KOPT-K1 (cell line): ENCODE results near the gene BRWD1.

Experiments
- H3K27ac ChIP-seq: fragments of 200-600 bp; sonication (generic); 2 replicates; pipeline ENCODE4 v1.5.1; 2016; ENCODE audit warnings: antibody characterized with exemption, mild to moderate bottlenecking, low read depth, low read length; ENCODE audit not compliant: poor library complexity, severe bottlenecking
- H3K36me3 ChIP-seq: fragments of 200-600 bp; sonication (generic); 2 replicates; pipeline ENCODE4 v1.5.1; 2017; ENCODE audit warnings: antibody characterized with exemption, mild to moderate bottlenecking, low read length, moderate library complexity; ENCODE audit not compliant: insufficient read depth
- H3K9me3 ChIP-seq: fragments of 200-600 bp; sonication (generic); 2 replicates; pipeline ENCODE4 v1.5.1; 2017; ENCODE audit warnings: antibody characterized with exemption, low read length, mild to moderate bottlenecking; ENCODE audit not compliant: insufficient read depth, poor library complexity, severe bottlenecking

Gene BRWD1

GRCh38 chr21:39216290-39216689 is 97.1 kb downstream of the BRWD1 start:
- Histone ChIP-seq H3K9me3 (no peaks in the 10 kb centered on the region), H3K27ac (no peak overlapping the region), H3K36me3 (peaks cover 63% of the 10 kb centered on the region)

GRCh38 chr21:39215078-39215477 is 98.4 kb downstream of the BRWD1 start:
- Histone ChIP-seq H3K9me3 (no peaks in the 10 kb centered on the region), H3K36me3 (peaks cover 75% of the 10 kb centered on the region)

GRCh38 chr21:39209334-39209688 is 104.1 kb downstream of the BRWD1 start:
- Histone ChIP-seq H3K36me3 (peaks cover 93% of the 10 kb centered on the region), H3K27ac (no peak overlapping the region), H3K9me3 (no peaks in the 10 kb centered on the region)

More at GRCh38 chr21:39215078-39215477, 98.4 kb downstream of the BRWD1 start:
- H3K27ac ChIP-seq = no peak overlapping the region

GRCh38 chr21:39208624-39209333 is 104.7 kb downstream of the BRWD1 start:
- Histone ChIP-seq H3K27ac (no peak overlapping the region), H3K36me3 (peaks cover 92% of the 10 kb centered on the region), H3K9me3 (no peaks in the 10 kb centered on the region)

GRCh38 chr21:39204134-39204533 is 109.3 kb downstream of the BRWD1 start:
- H3K36me3 ChIP-seq = peaks cover 93% of the 10 kb centered on the region

GRCh38 chr21:39198800-39199199 is 114.6 kb downstream of the BRWD1 start:
- Histone ChIP-seq H3K36me3 (peaks cover 96% of the 10 kb centered on the region), H3K27ac (no peak overlapping the region), H3K9me3 (no peaks in the 10 kb centered on the region)

More at GRCh38 chr21:39204134-39204533, 109.3 kb downstream of the BRWD1 start:
- Histone ChIP-seq H3K27ac (no peak overlapping the region), H3K9me3 (no peaks in the 10 kb centered on the region)

GRCh38 chr21:39197448-39198233 is 115.8 kb downstream of the BRWD1 start:
- H3K9me3 ChIP-seq = no peaks in the 10 kb centered on the region
- no peak overlapping the region for H3K27ac ChIP-seq

GRCh38 chr21:39196838-39197237 is 116.6 kb downstream of the BRWD1 start:
- peaks cover 77% of the 10 kb centered on the region for H3K36me3 ChIP-seq
- peak overlapping the region; percentile 61 for H3K27ac ChIP-seq
- no peaks in the 10 kb centered on the region for H3K9me3 ChIP-seq

More at GRCh38 chr21:39197448-39198233, 115.8 kb downstream of the BRWD1 start:
- H3K36me3 ChIP-seq = peaks cover 85% of the 10 kb centered on the region

GRCh38 chr21:39196310-39196709 is 117.1 kb downstream of the BRWD1 start:
- H3K27ac ChIP-seq = peak overlapping the region; percentile 61

GRCh38 chr21:39193380-39193779 is 120.1 kb downstream of the BRWD1 start:
- H3K36me3 ChIP-seq = peaks cover 43% of the 10 kb centered on the region
- no peak overlapping the region for H3K27ac ChIP-seq
- H3K9me3 ChIP-seq = no peaks in the 10 kb centered on the region

More at GRCh38 chr21:39196310-39196709, 117.1 kb downstream of the BRWD1 start:
- Histone ChIP-seq H3K9me3 (no peaks in the 10 kb centered on the region), H3K36me3 (peaks cover 72% of the 10 kb centered on the region)

GRCh38 chr21:39189857-39190604 is 123.4 kb downstream of the BRWD1 start:
- no peaks in the 10 kb centered on the region for H3K9me3 ChIP-seq
- H3K27ac ChIP-seq = no peak overlapping the region
- H3K36me3 ChIP-seq = peaks cover 13% of the 10 kb centered on the region

- Histone ChIP-seq H3K36me3 (no peaks in the 10 kb centered on the region; the same call in 1 of the 2 replicates), H3K27ac (no peak overlapping the region)
These were observed 124.8 kb downstream of the BRWD1 start for GRCh38 chr21:39188521-39189139.

GRCh38 chr21:39187141-39187540 is 126.3 kb downstream of the BRWD1 start:
- no peak overlapping the region for H3K27ac ChIP-seq
- no peaks in the 10 kb centered on the region for H3K9me3 ChIP-seq
- H3K36me3 ChIP-seq = no peaks in the 10 kb centered on the region; the same call in 1 of the 2 replicates

More at GRCh38 chr21:39188521-39189139, 124.8 kb downstream of the BRWD1 start:
- H3K9me3 ChIP-seq = no peaks in the 10 kb centered on the region

- H3K27ac ChIP-seq = no peak overlapping the region
- H3K9me3 ChIP-seq = no peaks in the 10 kb centered on the region
- no peaks in the 10 kb centered on the region; the same call in 1 of the 2 replicates for H3K36me3 ChIP-seq
These were observed 126.8 kb downstream of the BRWD1 start for GRCh38 chr21:39186676-39187075.
